Kasumi-1 (cell line): ENCODE data around the gene SARDH.
A peak's percentile ranks its signal among the peaks of the same experiment; 100 is the strongest.

Experiments
- DNase-seq, 2 experiments: peaks; one replicate each; lab custom pipeline; 2025; lab: John Stamatoyannopoulos, UW

Gene SARDH

DNA sequence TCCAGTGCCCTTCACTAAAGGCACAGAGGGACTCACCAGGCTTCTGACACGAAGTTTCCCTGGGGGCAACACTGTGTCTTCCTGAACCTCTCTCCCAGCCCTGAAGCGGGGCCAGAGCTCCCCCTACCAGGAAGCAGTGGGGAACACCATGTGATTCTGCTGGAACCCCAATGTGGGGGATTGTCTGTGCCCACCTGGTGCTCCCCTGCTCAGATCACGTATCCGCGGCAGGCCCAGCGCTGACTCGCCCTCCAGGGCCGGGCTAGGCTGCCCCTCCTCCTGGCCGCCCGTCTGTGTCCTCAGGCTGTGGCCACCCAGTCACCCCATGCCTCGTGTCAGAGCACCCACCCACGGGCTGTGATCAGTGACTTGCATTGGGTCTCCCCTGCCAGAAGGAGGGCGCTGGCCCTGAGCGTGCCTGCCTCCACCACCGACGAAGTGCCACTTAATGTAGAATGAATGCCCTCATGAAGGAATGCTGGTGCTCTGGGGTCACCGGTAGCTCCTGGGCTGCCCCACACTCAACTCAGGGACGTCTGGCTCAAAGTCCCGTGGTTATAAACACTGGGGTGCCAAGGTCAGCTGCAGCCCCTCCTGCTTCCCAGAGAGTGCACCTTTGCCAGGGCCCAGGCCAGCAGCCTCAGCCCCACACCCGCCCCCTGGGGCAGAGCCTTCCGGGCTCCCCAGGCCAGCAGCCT, 22.1 kb downstream of the SARDH start:
- DNase-seq = peak in 1 of 2 experiments; percentile 22

DNA sequence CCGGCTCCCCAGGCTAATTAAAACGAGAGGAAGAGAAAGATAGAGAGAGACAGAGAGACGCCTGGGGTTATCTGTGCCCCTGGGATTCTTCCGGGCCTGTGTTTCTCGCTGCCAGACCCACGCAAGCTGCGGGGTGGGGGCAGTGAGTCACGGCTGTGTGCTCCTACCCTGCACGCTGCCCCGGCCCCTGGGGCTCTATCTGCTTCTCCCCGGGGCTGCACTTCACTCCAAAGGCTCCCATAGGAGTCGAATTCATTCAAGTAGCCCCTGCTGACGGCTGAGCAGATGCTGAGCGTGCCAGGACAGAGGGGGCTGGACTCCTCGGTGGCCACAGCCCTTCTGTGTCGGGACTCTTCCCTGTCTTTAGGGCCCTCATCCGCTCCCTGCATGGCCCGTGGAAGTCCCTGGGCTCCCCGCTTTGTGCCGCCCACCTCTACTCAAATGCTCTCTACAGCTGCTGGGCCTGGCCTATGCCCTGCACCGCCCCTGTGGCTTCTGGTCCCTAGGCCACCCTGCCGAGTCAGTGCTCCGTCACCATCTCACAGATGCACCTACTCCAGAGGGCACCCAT, 22.8 kb downstream of the SARDH start:
- DNase-seq = no peak

DNA sequence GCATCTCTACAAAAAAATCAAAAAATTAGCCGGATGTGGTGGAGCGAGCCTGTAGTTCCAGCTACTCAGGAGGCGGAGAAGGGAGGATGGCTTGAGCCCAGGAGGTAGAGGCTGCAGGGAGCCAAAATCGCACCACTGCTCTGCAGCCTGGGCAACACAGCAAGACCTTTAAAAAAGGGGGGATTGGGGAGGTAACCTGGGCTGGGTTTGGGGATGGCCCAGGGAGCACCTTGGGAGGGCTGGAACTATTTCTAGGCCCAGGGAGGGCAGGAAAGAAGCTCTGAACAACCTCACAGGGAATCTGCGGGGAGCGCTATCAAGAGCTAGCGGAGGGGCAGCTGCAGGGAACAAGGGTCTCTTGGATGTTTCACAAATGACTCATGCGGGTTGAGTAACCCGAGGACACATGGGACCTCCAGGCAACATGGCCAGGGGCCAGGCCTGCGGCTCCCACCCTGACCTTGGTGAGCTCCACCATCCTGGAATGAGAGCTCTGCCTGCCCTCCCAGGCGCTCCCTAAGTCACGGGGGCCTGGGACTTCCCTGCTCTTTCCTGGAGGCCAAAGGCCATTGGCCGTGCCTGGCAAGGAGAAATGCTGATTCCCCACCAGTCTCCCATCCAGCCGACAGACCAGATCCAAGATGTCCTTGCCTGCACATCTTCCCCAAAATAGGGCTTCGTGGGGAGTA, 23.4 kb downstream of the SARDH start:
- DNase-seq = no peak

DNA sequence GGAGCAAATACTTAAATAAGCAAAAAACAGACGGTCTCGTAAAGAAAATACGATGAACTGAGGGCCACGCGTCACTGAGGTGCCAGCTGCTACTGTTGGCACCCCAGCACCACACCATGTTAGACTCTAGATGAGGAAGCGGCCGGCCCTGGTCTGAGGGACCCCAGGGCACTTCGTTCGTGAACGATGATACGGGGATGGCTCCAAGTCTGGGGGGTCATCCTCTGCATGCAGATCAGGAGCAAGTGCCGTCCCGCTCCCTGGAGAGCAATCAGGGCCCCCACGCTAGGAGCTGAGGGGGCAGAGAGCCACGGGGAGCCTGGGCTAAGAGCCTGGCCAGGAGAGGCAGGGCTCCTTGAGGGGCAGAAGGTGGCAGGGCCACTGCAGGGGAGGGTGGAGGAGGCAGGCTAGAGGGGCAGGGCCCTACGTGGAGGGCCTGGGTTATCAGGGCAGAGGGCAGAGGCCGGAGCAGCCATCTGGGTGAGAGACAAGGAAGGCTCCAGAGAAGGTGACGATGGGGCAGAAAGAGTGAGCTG, 24.1 kb downstream of the SARDH start:
- DNase-seq = no peak

DNA sequence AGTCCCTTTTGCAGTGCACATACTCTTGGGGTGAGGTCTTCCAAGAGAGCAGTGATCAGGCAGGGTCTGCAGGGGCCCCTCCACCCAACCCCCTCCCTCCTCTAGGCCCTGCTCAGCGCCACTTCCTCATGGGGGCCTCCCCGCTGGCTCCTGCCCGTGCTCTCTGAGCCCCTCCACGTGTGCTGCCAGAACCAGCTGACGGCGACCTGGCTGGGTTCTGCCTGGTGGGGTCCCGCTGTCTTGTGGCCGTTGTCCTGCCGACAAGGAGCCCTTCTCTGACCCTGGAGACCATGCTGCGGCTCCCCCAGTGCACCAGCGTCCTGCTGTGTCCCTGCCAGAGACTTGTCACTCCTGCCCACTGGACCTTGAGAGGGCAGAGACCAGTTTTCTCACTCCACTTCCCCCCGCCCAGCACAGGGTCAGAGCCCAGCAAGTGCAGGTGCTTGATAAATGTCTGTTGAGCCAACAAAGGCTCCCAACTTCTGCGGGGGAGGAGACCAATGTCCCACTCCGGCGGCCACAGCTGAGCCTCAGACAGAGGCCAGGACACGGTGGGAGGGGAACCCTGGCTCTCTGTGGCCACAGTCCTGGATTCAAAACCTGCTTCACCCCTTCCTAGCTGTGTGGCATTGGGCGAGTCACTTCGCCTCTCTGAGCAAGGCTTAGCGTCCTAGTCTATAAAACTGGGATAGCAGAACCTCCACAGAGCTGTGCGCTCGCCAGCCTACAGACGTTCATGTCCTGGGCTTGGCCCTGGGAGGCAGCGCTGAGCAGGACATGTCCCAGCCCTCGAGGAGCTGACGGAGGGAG, 24.8 kb downstream of the SARDH start:
- no peak for DNase-seq

DNA sequence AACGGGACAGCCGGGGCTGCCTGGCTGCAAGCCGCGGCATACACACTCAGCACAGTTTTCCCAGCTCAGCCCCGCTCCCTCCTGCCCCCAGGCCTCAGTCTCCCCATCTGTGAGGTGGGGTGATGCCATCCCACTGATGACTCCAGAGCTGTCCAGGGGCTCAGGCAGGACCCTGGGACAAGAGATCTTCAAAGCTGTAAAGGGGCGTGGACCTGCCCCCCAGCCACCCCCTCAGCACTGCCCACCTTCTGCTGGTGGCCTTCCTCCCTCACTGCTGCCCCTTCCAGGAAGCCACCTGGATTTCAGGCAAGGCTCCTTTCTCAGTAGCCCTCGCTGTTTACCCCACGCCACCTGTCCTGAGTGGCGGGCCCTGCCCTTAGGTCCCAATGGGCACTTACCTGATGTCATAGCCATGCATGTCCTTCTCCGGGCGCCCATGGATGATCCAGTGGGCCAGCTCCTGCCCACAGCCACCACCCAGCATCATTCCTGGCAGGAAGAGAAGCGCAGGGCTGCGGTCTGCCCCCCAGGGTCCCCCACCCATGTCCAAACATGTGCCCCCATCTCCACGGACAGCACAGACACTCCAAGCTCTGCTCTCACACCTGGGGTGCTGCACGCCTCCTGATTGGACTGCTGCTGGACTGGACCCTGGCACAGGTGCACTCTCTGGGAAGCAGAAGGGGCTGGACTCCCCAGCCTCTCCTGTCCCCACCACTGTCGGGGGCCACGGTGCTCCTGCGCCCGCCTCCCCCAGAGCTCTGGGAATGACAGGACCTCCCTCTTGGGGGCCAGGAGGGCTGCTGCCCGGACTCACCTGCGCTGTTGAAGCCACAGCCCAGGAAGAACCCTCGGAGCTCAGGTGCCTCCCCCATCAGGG, 25.7 kb downstream of the SARDH start:
- no peak for DNase-seq

DNA sequence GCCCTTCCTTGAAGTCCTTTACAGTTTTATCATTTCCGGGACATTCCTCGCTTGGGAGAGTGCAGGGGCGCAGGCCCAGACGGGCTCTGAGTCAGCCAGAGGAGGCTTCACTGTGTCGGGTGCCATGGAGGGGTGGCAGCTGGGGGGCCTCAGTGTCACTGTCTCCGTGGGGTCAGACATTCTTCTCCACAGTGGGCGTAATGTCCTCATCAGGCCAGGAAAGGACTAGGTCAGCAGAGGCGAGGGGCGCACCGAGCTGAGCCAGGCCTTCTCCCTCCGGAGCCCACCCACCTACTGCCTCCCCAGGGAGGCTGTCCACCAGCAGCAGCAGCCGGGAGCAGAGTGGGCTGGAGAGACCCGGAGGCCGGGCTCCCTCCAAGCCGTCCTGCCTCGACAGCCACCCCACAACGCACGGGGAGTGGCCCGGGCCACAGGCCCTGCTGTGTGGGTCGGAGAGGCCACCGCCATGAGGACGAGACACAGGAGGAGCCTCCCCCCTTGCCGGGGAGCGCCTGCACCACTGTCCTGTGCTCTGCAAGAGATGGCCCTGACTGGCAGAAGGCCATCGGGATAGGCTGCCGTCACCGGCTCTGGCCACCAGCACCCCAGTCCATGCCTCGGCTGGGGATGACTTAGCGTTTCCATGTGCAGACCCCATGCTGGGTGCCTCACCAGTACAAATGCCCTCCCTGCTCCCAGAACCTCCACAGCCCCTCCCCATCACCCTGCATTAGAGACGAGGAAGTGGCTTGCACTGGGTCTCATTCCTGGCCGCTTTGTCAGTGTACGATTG, 26.5 kb downstream of the SARDH start:
- DNase-seq = no peak

DNA sequence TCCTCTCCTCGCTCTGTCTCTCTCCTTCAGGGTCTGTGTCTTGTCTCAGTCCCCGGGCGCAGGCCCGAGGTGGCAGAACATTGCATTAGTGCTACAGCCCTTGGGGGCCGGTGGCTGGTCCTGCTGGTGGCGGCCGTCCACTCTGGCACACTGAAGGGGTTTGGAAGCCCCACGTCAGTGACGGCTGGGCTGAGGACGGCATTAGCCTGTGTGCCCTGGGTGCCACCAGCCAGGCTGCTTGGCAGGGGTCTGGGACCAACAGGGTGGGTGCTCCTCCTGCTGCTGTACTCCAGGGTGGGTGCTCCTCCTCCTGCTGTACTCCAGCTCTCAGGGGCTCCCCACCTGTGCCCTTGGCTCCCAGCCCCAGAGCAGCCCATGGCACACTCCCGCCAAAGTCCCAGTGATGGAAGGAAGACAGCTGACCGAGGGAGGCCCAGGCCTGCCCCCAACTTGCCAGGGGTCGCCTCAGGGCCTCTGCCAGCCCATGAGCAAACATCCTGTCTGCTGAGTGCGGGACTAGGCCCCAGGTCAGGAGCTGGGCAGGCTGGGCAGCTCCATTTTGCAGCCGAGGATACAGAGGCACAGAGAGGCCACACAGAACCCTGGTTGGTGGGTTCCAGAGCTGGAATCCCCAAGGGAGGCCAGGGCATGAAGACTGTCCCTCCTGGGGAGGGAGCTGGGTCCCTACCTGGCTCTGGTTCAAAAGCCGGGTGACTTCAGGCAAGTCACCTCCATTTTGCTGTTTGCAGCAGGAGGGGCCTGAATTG, 27.3 kb downstream of the SARDH start:
- DNase-seq = no peak

DNA sequence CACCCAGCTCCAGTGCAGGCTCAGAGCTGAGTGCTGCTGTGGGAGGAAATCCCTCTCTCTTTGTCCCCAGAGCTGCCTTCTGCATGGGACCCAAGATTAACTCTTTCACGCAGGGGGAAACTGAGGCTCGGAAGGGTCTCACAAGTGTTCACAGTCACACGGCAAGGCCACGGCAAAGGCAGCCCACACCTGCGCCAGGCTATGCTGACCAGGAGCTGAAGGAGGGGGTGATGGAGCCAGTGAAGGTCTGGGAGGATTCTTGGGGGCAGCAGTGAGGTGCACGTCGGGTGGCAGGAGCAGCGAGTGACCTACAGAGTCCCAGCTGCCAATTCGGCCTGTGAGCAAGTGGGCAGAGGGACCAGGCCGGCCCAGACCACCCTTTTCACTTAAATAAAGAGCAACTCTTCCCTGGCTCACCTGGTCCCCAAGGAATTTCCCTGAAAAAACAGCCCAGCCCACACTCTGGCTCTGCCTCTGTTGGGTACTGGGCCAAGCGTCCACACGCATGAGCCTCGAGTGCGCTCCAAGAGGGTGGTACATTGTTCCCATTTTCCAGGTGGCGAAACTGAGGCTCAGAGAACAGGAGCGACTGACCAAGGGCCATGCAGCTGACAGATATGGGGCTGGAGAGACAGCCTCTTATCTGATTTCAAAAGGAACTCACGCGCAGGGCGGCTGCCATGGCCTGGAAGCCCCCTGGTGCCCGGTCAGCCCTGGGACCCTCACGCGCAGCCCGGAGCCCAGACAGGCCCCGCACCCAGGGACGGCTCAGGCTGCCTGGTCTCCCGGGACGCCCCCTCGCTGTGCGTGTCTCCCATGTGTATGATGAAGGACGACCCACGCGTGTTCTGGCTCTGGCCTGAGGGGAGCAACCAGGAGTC, 28.2 kb downstream of the SARDH start:
- DNase-seq = no peak

DNA sequence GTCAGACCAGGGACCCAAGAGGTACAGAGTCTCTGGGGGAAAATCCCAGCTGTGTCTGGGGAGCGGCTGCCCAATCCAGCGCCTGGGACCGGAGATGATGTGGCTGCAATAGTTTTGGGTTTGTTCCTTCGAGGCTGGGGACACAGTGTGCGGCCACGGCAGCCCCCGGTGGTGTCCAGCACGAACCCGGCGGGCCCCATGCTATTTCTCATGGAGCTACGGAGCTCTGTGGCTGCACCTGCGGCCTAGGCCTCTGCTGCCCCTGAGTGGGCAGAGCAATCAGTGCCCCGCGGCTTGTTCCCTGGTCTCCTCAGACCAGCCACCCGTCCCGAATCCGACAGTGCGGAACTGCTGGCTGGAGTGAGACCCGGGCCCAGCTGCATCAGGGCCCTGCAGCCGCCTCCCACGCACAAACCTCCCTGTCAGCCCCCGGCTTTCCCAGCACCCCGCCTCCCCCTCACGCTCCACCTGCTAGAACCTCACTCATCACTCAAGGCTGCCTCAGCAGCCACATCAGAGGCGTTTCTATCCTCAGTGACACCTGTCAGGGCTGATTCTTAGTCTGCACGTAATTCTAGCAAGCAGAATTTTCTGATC, 29.0 kb downstream of the SARDH start:
- DNase-seq = no peak

DNA sequence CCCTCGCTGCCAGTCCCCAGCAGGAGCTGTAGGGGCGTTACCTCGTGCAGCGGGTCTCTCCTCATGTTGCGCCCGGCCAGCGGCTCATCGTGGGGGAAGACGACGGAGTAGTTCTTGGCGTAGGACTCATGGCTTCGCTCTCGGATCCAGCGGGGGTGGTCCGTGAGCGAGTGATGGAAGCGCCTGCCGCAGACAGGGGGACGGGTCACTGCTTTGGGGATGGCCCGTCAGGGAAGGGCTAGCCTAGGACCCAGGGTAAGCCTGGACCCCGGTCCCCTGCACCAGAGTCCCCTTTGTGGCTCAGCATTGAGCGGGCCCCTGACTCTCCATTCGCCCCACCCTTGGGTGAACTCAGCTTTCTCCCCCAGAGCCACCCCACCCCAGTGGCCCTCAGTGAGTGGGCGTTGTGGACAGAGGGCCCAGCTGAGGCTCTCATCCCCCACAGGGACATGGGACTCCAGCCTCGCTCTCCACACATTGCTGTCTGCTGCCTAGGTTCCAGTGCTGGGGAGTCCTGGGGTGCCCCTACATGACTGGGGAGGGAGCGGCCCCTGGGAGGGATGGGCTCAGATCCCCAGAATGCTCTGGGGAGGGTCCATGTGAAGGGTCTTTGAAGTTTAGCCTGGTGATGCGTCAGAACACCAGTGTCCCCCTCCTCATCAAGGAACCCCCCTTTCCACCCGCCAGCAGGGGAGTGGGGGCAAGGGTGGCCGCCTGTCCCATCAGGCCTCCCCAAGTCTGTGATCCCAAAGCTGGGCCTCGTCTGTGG, 29.7 kb downstream of the SARDH start:
- no peak for DNase-seq

DNA sequence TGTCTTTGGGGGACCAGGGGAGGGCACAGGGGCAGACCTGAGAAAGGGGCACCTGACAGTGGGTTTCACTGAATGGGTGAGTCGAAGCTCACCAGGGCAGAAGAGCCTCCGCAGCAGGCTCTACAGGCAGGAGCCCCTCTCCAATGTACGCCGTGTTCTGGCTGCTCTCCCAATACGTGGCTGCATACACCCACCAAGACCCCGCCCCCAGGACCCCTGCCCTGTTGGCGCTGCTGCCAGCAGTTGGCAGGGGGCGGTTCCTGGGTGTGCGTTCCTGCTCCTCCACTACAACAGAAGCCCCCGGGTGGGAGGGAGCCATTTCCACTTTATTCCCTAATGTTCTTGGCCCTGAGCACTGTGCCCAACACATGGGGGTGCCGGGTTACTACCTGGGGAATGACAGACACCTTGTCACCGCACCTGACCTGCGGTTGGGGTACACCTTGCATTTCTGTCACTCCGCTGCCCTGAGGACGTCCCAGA, 30.3 kb downstream of the SARDH start:
- no peak for DNase-seq

DNA sequence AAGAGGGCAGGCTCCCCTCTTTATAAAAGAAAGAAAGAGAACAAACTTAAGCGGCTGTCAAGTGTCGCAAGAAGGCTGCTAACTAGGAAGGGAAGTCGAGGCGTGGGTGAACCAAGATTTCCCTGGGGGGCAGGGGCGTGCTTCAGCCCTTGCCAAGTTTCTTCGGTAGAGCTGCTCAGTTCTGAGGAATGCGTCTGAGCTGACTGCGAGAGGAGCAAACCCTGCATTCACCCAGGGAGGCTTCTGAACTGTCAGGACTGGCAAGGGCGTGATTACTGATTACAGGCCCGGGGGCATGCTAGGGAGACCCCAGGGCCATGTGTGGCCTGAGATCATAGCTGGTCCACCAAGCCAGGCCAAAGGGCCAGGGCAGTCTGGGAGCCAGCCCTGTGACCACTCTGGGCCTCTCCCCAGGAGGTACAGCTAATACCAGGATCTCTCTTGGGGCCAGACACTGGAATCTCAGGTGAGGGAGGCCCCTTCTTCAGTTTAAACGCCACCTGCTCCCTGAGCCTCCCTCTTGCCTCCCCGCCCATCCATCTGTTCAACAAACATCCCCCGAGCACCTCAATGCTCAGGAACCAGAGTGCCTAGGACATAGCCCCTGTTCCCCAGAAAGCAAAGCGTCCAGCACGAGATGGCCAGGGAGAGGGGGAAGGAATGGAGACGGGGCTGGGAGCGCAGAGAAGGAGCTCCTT, 30.9 kb downstream of the SARDH start:
- no peak for DNase-seq

DNA sequence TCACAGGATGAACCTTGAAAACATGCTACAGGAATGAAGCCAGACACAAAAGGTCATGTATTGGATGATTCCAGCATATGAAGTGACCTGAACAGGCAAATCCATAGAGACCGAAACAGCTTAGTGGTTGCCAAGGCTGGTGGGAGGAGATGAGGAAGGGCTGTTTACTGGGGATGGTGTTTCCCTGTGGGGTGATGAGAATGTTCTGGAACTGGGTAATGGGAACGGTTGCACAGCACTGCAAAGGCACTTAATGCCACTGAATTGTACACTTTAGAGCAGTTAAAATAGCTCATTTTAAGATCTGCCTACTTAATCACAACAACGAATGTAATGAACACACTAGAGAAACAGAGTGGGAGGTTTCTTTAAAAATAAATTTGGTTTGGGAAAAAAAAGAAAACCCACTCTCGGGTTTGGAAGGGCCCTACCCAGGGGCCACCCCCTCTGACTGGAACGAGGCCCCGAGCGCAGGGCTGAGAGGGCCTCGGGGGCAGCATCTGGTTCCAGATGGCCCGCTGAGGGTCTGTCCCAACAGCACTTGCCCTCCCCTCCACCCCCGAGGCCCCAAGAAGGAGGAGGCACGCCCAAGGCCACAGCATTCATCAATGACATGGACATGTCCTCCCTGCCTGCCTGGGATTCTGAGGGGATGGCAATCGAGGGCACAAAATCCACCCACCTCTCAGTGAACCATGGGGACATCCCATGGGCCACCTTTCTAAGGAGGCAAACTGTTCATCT, 31.7 kb downstream of the SARDH start:
- no peak for DNase-seq

DNA sequence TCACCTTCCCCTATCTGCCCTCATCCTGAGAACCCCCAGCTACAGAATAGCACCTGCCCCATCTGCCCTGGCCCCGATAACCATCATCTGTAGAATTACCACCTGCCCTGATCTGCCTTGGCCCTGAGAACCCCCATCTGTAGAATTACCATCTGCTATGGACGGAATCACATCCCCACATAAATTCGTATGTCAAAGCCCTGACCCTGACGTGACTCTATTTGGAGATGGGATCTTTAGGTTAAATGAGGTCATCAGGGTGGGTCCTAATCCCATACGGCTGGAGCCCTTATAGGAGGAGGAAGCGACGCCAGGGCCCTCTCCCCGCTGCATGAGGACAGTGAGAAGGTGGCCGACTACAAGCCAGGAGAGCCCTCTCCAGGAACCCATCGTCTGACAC, 32.6 kb downstream of the SARDH start:
- no peak for DNase-seq

DNA sequence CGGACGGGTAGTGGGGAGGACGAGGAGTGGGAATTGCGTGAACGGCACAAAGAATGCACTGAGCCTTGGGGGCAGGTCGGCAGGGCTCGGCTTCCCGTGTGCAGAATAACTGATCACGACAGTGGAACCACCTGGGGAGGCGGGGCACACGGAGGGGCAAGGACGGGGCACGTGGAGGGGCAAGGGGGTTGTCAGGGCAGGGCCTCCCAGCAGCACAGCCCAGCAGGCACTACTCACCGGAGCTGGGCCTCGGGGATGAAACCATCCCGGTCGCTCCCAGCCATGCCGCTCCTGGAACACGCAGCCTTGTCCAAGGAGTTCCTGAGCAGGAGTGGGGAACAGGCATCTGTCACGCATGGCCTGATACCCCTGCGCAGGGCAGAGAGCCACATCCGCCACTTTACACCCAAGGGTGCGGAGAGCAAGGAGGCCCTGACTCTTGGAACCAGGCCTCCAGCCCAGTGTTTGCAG, 33.4 kb downstream of the SARDH start:
- DNase-seq = no peak
